Middle frontal gyrus (tissue), 1 donor: ENCODE results near the gene HDAC4.

Experiments
- DNase-seq: peaks from one replicate; pipeline ENCODE4 v3.0.0-alpha.2; 2015; ENCODE audit warnings: low spot score; ENCODE audit errors: extremely low spot score

HDAC4 gene

GRCh38 chr2:239001794-239002193, 399.0 kb downstream of the HDAC4 start:
- no peak for DNase-seq

- no peak for DNase-seq
Measured at GRCh38 chr2:239000500-239001073, 400.2 kb downstream of the HDAC4 start.

GRCh38 chr2:239000089-239000488, 400.7 kb downstream of the HDAC4 start:
- DNase-seq, result no peak

- DNase-seq, result no peak
Measured at GRCh38 chr2:238999291-238999741, 401.5 kb downstream of the HDAC4 start.

GRCh38 chr2:238998801-238999200, 402.0 kb downstream of the HDAC4 start:
- DNase-seq, result no peak
